H1 (cell line): Measurements from ENCODE around the gene LINC01488. TPM values are rescaled to one million over a fixed set of nuclear protein-coding genes. Genes with fewer than 3 reads are reported as not detected.

ENCODE experiments used
- CTCF ChIA-PET: fragments of 300-600 bp; sonication (Branson Sonifier 250); formaldehyde crosslinking; loops from one replicate; lab custom pipeline; 2021; ENCODE audit not compliant: partially characterized antibody; lab: Charles Lee
- POLR2A ChIA-PET: fragments of 300-600 bp; sonication (Branson Sonifier 250); formaldehyde crosslinking; loops from one replicate; lab custom pipeline; 2021; ENCODE audit warnings: inconsistent platforms; ENCODE audit not compliant: partially characterized antibody; lab: Charles Lee
- DNase-seq, 2 experiments: peaks; one replicate each; pipeline versions ENCODE4 v3.0.0 to v3.0.0-alpha.2; 2010 to 2022; ENCODE audit warnings: low spot score in 2 of 2, low read depth in 1 of 2, mixed read lengths in 1 of 2
- FAIRE-seq: peaks from 2 replicates; lab custom pipeline; 2011; peaks lifted over from hg19 to GRCh38; lab: Jason Lieb, UNC
- H2AFZ ChIP-seq: 2 replicates; pipeline ENCODE4 v1.8.1; 2012; ENCODE audit warnings: low read length, inconsistent platforms
- H2AK5ac ChIP-seq: 2 replicates; pipeline ENCODE4 v1.6.1; 2013; ENCODE audit warnings: low read depth, low read length
- H2BK120ac ChIP-seq: replicated peaks from 2 replicates; pipeline ENCODE3; 2013; ENCODE audit warnings: low read depth, low read length, inconsistent platforms
- H2BK12ac ChIP-seq: 2 replicates; pipeline ENCODE4 v1.6.1; 2013; ENCODE audit warnings: low read depth, low read length
- H2BK15ac ChIP-seq: 2 replicates; pipeline ENCODE4 v1.6.1; 2013; ENCODE audit warnings: low read length
- H2BK20ac ChIP-seq: 2 replicates; pipeline ENCODE4 v1.6.1; 2013; ENCODE audit warnings: low read length
- H2BK5ac ChIP-seq: 2 replicates; pipeline ENCODE4 v1.6.1; 2013; ENCODE audit warnings: low read depth, low read length
- H3K14ac ChIP-seq: 2 replicates; pipeline ENCODE4 v1.6.1; 2013; ENCODE audit warnings: inconsistent platforms; ENCODE audit not compliant: insufficient read length
- H3K18ac ChIP-seq: 2 replicates; pipeline ENCODE4 v1.6.1; 2013; ENCODE audit warnings: low read length; ENCODE audit errors: extremely low read depth
- H3K23ac ChIP-seq: 2 replicates; pipeline ENCODE4 v1.6.1; 2013; ENCODE audit warnings: inconsistent platforms; ENCODE audit not compliant: insufficient read length
- H3K23me2 ChIP-seq: 2 replicates; pipeline ENCODE4 v1.6.1; 2013; ENCODE audit warnings: low read depth, low read length
- H3K27ac ChIP-seq: 2 replicates; pipeline ENCODE4 v1.6.1; 2011; ENCODE audit warnings: low read depth, low read length, inconsistent platforms
- H3K27me3 ChIP-seq, 4 experiments: replicated peaks in 1 of 4; 1 replicate in 1 of 4; 2 replicates in 3 of 4; pipeline versions ENCODE4 v1.6.1 to v1.8.1; 2011 to 2013; ENCODE audit warnings: low read length in 3 of 4, mild to moderate bottlenecking in 3 of 4, inconsistent platforms in 2 of 4, mixed read lengths in 2 of 4, moderate library complexity in 1 of 4; ENCODE audit not compliant: control insufficient read depth in 3 of 4, insufficient read depth in 3 of 4; ENCODE audit errors: extremely low read depth in 1 of 4
- H3K36me3 ChIP-seq, 4 experiments: 2 replicates each; pipeline versions ENCODE4 v1.6.1 to v1.8.1; 2011 to 2013; ENCODE audit warnings: mild to moderate bottlenecking in 4 of 4, low read length in 3 of 4, moderate library complexity in 2 of 4, control low read depth in 1 of 4, inconsistent platforms in 1 of 4; ENCODE audit not compliant: insufficient read depth in 4 of 4, control insufficient read depth in 2 of 4
- H3K4ac ChIP-seq: replicated peaks from 2 replicates; pipeline ENCODE3; 2013; ENCODE audit warnings: low read length, low read depth, mixed read lengths, inconsistent platforms; ENCODE audit not compliant: insufficient read length
- H3K4me1 ChIP-seq, 4 experiments: replicated peaks in 1 of 4; 1 replicate in 1 of 4; 2 replicates in 3 of 4; pipeline versions ENCODE4 v1.6.1 to v1.8.1; 2011 to 2013; ENCODE audit warnings: low read length in 3 of 4, inconsistent platforms in 2 of 4, mixed read lengths in 1 of 4; ENCODE audit not compliant: insufficient read depth in 4 of 4, control insufficient read depth in 3 of 4
- H3K4me2 ChIP-seq, 2 experiments: 2 replicates each; pipeline versions ENCODE4 v1.6.1 to v1.8.1; 2011 to 2013; ENCODE audit warnings: low read depth in 2 of 2, low read length in 2 of 2, control low read depth in 1 of 2, inconsistent platforms in 1 of 2, mild to moderate bottlenecking in 1 of 2; ENCODE audit not compliant: insufficient read depth in 1 of 2
- H3K4me3 ChIP-seq, 4 experiments: fragments of 200-600, 300-600 bp in 1 of 4; sonication (generic), shearing (Covaris generic), sonication (Bioruptor Twin) in 1 of 4; 2 replicates each; pipeline versions ENCODE4 v1.5.1 to v1.8.1; 2011 to 2016; ENCODE audit warnings: low read length in 4 of 4, low read depth in 3 of 4, control low read depth in 2 of 4, inconsistent platforms in 2 of 4, mild to moderate bottlenecking in 2 of 4, mixed read lengths in 1 of 4, moderate library complexity in 1 of 4; ENCODE audit not compliant: insufficient read depth in 2 of 4; ENCODE audit errors: extremely low read depth in 1 of 4
- H3K56ac ChIP-seq: replicated peaks from 2 replicates; pipeline ENCODE3; 2013; ENCODE audit warnings: low read depth, mild to moderate bottlenecking, mixed read lengths, low read length, inconsistent platforms; ENCODE audit not compliant: insufficient read length
- H3K79me1 ChIP-seq: 2 replicates; pipeline ENCODE4 v1.6.1; 2013; ENCODE audit warnings: low read depth, low read length, control low read depth
- H3K79me2 ChIP-seq, 2 experiments: 2 replicates each; pipeline versions ENCODE4 v1.6.1 to v1.8.1; 2012 to 2013; ENCODE audit warnings: low read length in 2 of 2, mild to moderate bottlenecking in 2 of 2, inconsistent platforms in 1 of 2; ENCODE audit not compliant: insufficient read depth in 2 of 2, control insufficient read depth in 1 of 2
- H3K9ac ChIP-seq, 4 experiments: replicated peaks in 1 of 4; 1 replicate in 1 of 4; 2 replicates in 3 of 4; pipeline versions ENCODE4 v1.6.1 to v1.8.1; 2011 to 2013; ENCODE audit warnings: low read depth in 3 of 4, low read length in 3 of 4, control low read depth in 2 of 4, mild to moderate bottlenecking in 2 of 4, moderate library complexity in 2 of 4, inconsistent platforms in 1 of 4; ENCODE audit errors: extremely low read depth in 1 of 4
- H3K9me3 ChIP-seq, 2 experiments: 2 replicates each; pipeline versions ENCODE4 v1.6.1 to v1.8.1; 2012 to 2013; ENCODE audit warnings: mild to moderate bottlenecking in 2 of 2, moderate library complexity in 2 of 2, control low read depth in 1 of 2, inconsistent platforms in 1 of 2, low read depth in 1 of 2, low read length in 1 of 2, mixed read lengths in 1 of 2; ENCODE audit not compliant: insufficient read depth in 2 of 2
- H4K20me1 ChIP-seq, 2 experiments: replicated peaks in 1 of 2; 2 replicates each; pipeline versions ENCODE3 to v1.8.1; 2011 to 2013; ENCODE audit warnings: inconsistent platforms in 2 of 2, low read length in 2 of 2, mild to moderate bottlenecking in 1 of 2; ENCODE audit not compliant: insufficient read depth in 2 of 2, control insufficient read depth in 1 of 2
- H4K5ac ChIP-seq: 2 replicates; pipeline ENCODE4 v1.6.1; 2013; ENCODE audit warnings: low read length, low read depth, mixed read lengths, inconsistent platforms; ENCODE audit not compliant: insufficient read length
- H4K8ac ChIP-seq: 2 replicates; pipeline ENCODE4 v1.8.0; 2013; ENCODE audit warnings: mild to moderate bottlenecking, moderate library complexity, low read length, inconsistent platforms; ENCODE audit not compliant: insufficient read depth; ENCODE audit errors: extremely low read depth
- H4K91ac ChIP-seq: replicated peaks from 2 replicates; pipeline ENCODE3; 2013; ENCODE audit warnings: low read length, mixed read lengths, inconsistent platforms; ENCODE audit not compliant: insufficient read length
- MAX ChIP-seq: IDR thresholded peaks from 2 replicates; pipeline ENCODE4 v1.6.1; 2012; ENCODE audit warnings: inconsistent platforms
- PHF8 ChIP-seq: fragments of 200-600 bp; sonication (generic); conservative IDR thresholded peaks from 2 replicates; pipeline ENCODE4 v1.7.1; 2012; ENCODE audit warnings: low read depth, mild to moderate bottlenecking, inconsistent platforms, low read length, moderate library complexity
- WGBS, 2 experiments: shearing (Covaris generic) in 1 of 2; methylation state at CpG; one replicate each; pipeline versions ENCODE4 v1.1.6 to v1.1.7; 2013 to 2015; ENCODE audit warnings: low lambda C conversion rate in 2 of 2, mixed read lengths in 2 of 2, inconsistent platforms in 1 of 2, low coverage in 1 of 2, missing lambda C conversion rate in 1 of 2; ENCODE audit not compliant: insufficient replicate concordance in 2 of 2, insufficient coverage in 1 of 2, insufficient read length in 1 of 2; ENCODE audit errors: extremely low coverage in 1 of 2, missing lambda C conversion rate in 1 of 2; 5-methylcytosine and 5-hydroxymethylcytosine counted together
- polyA plus RNA-seq, 7 experiments: library from polyadenylated mRNA; depleted of rRNA in 3 of 7; stranded (reverse) in 5 of 7; unstranded in 2 of 7; fragments of >200 nt in 5 of 7; fragments of 200-250 nt in 2 of 7; gene quantifications; 1 replicate in 5 of 7; 2 replicates in 1 of 7; 4 replicates in 1 of 7; pipeline versions ENCODE4 v1.2.1 to v1.2.3, GENCODE V29; 2011 to 2013; ENCODE audit warnings: missing spikeins in 2 of 7, mixed read lengths in 2 of 7
- total RNA-seq: library from RNA; stranded (reverse); fragmentation: NEBNext Ultra II Directional; extraction: Animal tissue kit (Norgen Biotek cat#: 25700); gene quantifications from 2 replicates; pipeline ENCODE4 v1.2.1, GENCODE V29; 2021

Gene LINC01488
- total and polyA plus RNA-seq, 2 of the 8 experiments (the other 6 are each of a cell fraction or from before 2014, with no cell fraction given): not detected

GRCh38 chr11:69504576-69505335, 23.3 kb downstream of the LINC01488 start:
- H3K14ac ChIP-seq: no peak overlapping the region
- H3K23me2 ChIP-seq: peaks cover 3% of the 10 kb centered on the region; the same call in 1 of the 2 replicates
- H3K27ac ChIP-seq: no peak overlapping the region
- 79% methylated on average over 10 of the region's 10 CpGs; no CpG with 5 or more reads in 1 of the 2 experiments for WGBS, 2 experiments
- POLR2A ChIA-PET: interaction anchor here (0.5 kb wide), 1 partner anchor 254 kb away, joined by 3 read pairs; no protein-coding TSS in a partner anchor
- H4K91ac ChIP-seq: no peak overlapping the region
- no peak overlapping the region for H4K8ac ChIP-seq
- H3K9me3 ChIP-seq: no peaks in the 10 kb centered on the region
- no peak for FAIRE-seq
- TF ChIP-seq MAX: peak; percentile 24; the same call in 1 of the 2 replicates
- TF ChIP-seq PHF8: no peak
- TF ChIP-seq, all 59 proteins: peak for 1
- CTCF ChIA-PET: no interaction called here
- Histone ChIP-seq H3K18ac (peak overlapping the region; percentile 38; the same call in 1 of the 2 replicates), H3K4me1 (no peaks in the 10 kb centered on the region), H2BK12ac (no peak overlapping the region), H3K27me3 (no peaks in the 10 kb centered on the region), H2AFZ (no peak overlapping the region), H2BK20ac (no peak overlapping the region), H2BK15ac (no peak overlapping the region), H3K36me3 (no peaks in the 10 kb centered on the region), H3K56ac (no peak overlapping the region), H3K79me1 (no peaks in the 10 kb centered on the region), H2BK120ac (no peak overlapping the region), H4K20me1 (no peaks in the 10 kb centered on the region), H3K4ac (no peak overlapping the region), H3K4me2 (no peak overlapping the region), H2AK5ac (no peak overlapping the region), H3K23ac (no peak overlapping the region), H3K4me3 (no peak overlapping the region), H3K79me2 (no peaks in the 10 kb centered on the region), H3K9ac (no peak overlapping the region), H4K5ac (no peak overlapping the region), H2BK5ac (no peak overlapping the region)
- DNase-seq: no peak
